Natural killer cell (primary cell): ENCODE data around the gene BACH2. TPM values are rescaled to one million over a fixed set of nuclear protein-coding genes. Genes with fewer than 3 reads are reported as not detected.

Source experiments
- ATAC-seq, 3 donors: fragments of 150-1000 bp in 2 of 3; fragments of 200-7000 bp in 1 of 3; cut with Tn5 transposase; 1 replicate in 1 of 3; 2 replicates in 2 of 3; pipeline ENCODE4 v1.10.0; 2021; ENCODE audit warnings: mild to moderate bottlenecking in 2 of 3, moderate library complexity in 2 of 3
- DNase-seq, 2 donors: peaks; one replicate each; pipeline versions ENCODE4 v3.0.0 to v3.0.0-alpha.2; 2013 to 2021; ENCODE audit warnings: mixed read lengths in 1 of 2
- H3K27ac ChIP-seq: one replicate; pipeline ENCODE4 v1.5.1; 2013; ENCODE audit warnings: mild to moderate bottlenecking, low read length
- H3K27me3 ChIP-seq: one replicate; pipeline ENCODE4 v1.6.1; 2013; ENCODE audit warnings: low read length; ENCODE audit not compliant: control insufficient read depth, insufficient read depth
- H3K36me3 ChIP-seq: one replicate; pipeline ENCODE4 v1.6.1; 2013; ENCODE audit warnings: low read length; ENCODE audit not compliant: control insufficient read depth, insufficient read depth
- H3K4me1 ChIP-seq: one replicate; pipeline ENCODE4 v1.6.1; 2013; ENCODE audit warnings: low read length; ENCODE audit not compliant: control insufficient read depth, insufficient read depth
- H3K4me3 ChIP-seq: one replicate; pipeline ENCODE4 v1.5.1; 2013; ENCODE audit warnings: low read length
- H3K9me3 ChIP-seq: one replicate; pipeline ENCODE4 v1.6.1; 2013; ENCODE audit warnings: low read length; ENCODE audit not compliant: control insufficient read depth, insufficient read depth
- H3K27ac Mint-ChIP-seq, 2 donors: one replicate each; pipeline ENCODE4 v1.8.0; 2022; ENCODE audit warnings: mild to moderate bottlenecking in 2 of 2, mixed read lengths in 2 of 2, moderate library complexity in 1 of 2
- H3K27me3 Mint-ChIP-seq, 2 donors: one replicate each; pipeline ENCODE4 v1.8.0; 2022; ENCODE audit warnings: low read depth in 2 of 2, mixed read lengths in 2 of 2
- H3K36me3 Mint-ChIP-seq: one replicate; pipeline ENCODE4 v1.8.0; 2022; ENCODE audit warnings: mixed read lengths
- H3K4me1 Mint-ChIP-seq, 2 donors: one replicate each; pipeline ENCODE4 v1.8.0; 2022; ENCODE audit warnings: mixed read lengths in 2 of 2
- H3K4me3 Mint-ChIP-seq: one replicate; pipeline ENCODE4 v1.8.0; 2022; ENCODE audit warnings: mild to moderate bottlenecking, moderate library complexity, mixed read lengths
- H3K9me3 Mint-ChIP-seq, 2 donors: one replicate each; pipeline ENCODE4 v1.8.0; 2022; ENCODE audit warnings: mixed read lengths in 2 of 2
- CTCF ChIP-seq: fragments of 200-600 bp; IDR thresholded peaks from one replicate; pipeline ENCODE4 v1.8.0; 2022; ENCODE audit warnings: antibody characterized with exemption
- WGBS: methylation state at CpG from one replicate; pipeline ENCODE4 v1.1.7; 2013; ENCODE audit warnings: missing lambda C conversion rate; ENCODE audit not compliant: insufficient coverage; 5-methylcytosine and 5-hydroxymethylcytosine counted together
- intact Hi-C: fragments of 100-400 bp; cut with micrococcal nuclease; formaldehyde crosslinking; loops from one replicate; pipeline ENCODE4 v1.14.2; 2022
- total RNA-seq, 4 donors: library from RNA; stranded (reverse); fragments of 120-200 nt in 1 of 4; gene quantifications; one replicate each; pipeline versions ENCODE4 v1.2.3 to v1.2.4, GENCODE V29; 2013 to 2022

Gene BACH2
- total RNA-seq, 3 donors from 2014 or later (not counting 1 experiment from before 2014, with no cell fraction given): 32.1 to 37.8 (median 32.7) TPM

GRCh38 chr6:90151576-90152422 lies 144.8 kb downstream of the BACH2 start:
- no peak overlapping the region for H3K27ac Mint-ChIP-seq
- ATAC-seq: no peak
- H3K27ac ChIP-seq: no peak overlapping the region

GRCh38 chr6:90149280-90149679 lies 147.4 kb downstream of the BACH2 start:
- peaks cover 4% of the 10 kb centered on the region for H3K4me1 ChIP-seq
- H3K27me3 ChIP-seq: peaks cover 2% of the 10 kb centered on the region
- no peaks in the 10 kb centered on the region for H3K36me3 ChIP-seq
- no peak for TF ChIP-seq CTCF
- no peak overlapping the region for H3K4me3 ChIP-seq
- Mint-ChIP-seq H3K9me3 (no peaks in the 10 kb centered on the region), H3K4me1 (peaks cover 0 to 15% of the 10 kb centered on the region in 2 donors), H3K27me3 (peaks cover 0 to 2% of the 10 kb centered on the region in 2 donors), H3K36me3 (no peaks in the 10 kb centered on the region), H3K4me3 (no peak overlapping the region), H3K27ac (no peak overlapping the region)
- WGBS: 79% methylated on average over 3 of the region's 3 CpGs
- H3K27ac ChIP-seq: no peak overlapping the region
- ATAC-seq: no peak
- intact Hi-C loops: no loop called here
- no peak for DNase-seq
- H3K9me3 ChIP-seq: no peaks in the 10 kb centered on the region

More at GRCh38 chr6:90151576-90152422, 144.8 kb downstream of the BACH2 start:
- no peak for DNase-seq
- Mint-ChIP-seq H3K4me1 (peaks cover 7 to 20% of the 10 kb centered on the region in 2 donors), H3K36me3 (no peaks in the 10 kb centered on the region), H3K27me3 (peaks cover 0 to 2% of the 10 kb centered on the region in 2 donors), H3K4me3 (no peak overlapping the region), H3K9me3 (no peaks in the 10 kb centered on the region)
- whole genome bisulfite sequencing: 99% methylated on average over 4 of the region's 4 CpGs
- Histone ChIP-seq H3K27me3 (peaks cover 2% of the 10 kb centered on the region), H3K9me3 (no peaks in the 10 kb centered on the region), H3K4me3 (no peak overlapping the region), H3K36me3 (no peaks in the 10 kb centered on the region), H3K4me1 (peaks cover 6% of the 10 kb centered on the region)
- intact Hi-C loops: no loop called here
- no peak for TF ChIP-seq CTCF

GRCh38 chr6:90148867-90149266 lies 147.8 kb downstream of the BACH2 start:
- no peak for DNase-seq
- Histone ChIP-seq H3K4me1 (peaks cover 4% of the 10 kb centered on the region), H3K4me3 (no peak overlapping the region), H3K27ac (no peak overlapping the region), H3K36me3 (no peaks in the 10 kb centered on the region), H3K9me3 (no peaks in the 10 kb centered on the region), H3K27me3 (peaks cover 2% of the 10 kb centered on the region)
- intact Hi-C loops: no loop called here
- H3K4me1 Mint-ChIP-seq: peaks cover 0 to 15% of the 10 kb centered on the region in 2 donors
- TF ChIP-seq CTCF: no peak
- WGBS: 73% methylated on average over 5 of the region's 5 CpGs
- no peak overlapping the region for H3K27ac Mint-ChIP-seq
- no peak for ATAC-seq
- no peak overlapping the region for H3K4me3 Mint-ChIP-seq
- peaks cover 0 to 2% of the 10 kb centered on the region in 2 donors for H3K27me3 Mint-ChIP-seq
- no peaks in the 10 kb centered on the region for H3K36me3 Mint-ChIP-seq
- H3K9me3 Mint-ChIP-seq: no peaks in the 10 kb centered on the region
